Neural progenitor cell (in vitro differentiated cells): ENCODE data around the gene CANT1. TPM values are rescaled to one million over a fixed set of nuclear protein-coding genes. Genes with fewer than 3 reads are reported as not detected.

Experiments used
- DNase-seq: peaks from one replicate; pipeline ENCODE4 v3.0.0-alpha.2; 2016; ENCODE audit warnings: low spot score
- H2AFZ ChIP-seq: fragments of 200-600 bp; sonication (generic); replicated peaks from 2 replicates; pipeline ENCODE4 v1.6.1; 2016; ENCODE audit warnings: antibody characterized with exemption
- H3F3A ChIP-seq: fragments of 200-600 bp; sonication (generic); 2 replicates; pipeline ENCODE4 v1.6.1; 2016; ENCODE audit warnings: antibody characterized with exemption, low read depth
- H3K27ac ChIP-seq: fragments of 200-600 bp; sonication (generic); 2 replicates; pipeline ENCODE4 v1.5.1; 2016; ENCODE audit warnings: mild to moderate bottlenecking
- H3K27me3 ChIP-seq: fragments of 200-600 bp; sonication (generic); 2 replicates; pipeline ENCODE4 v1.6.1; 2016; ENCODE audit warnings: mild to moderate bottlenecking, moderate library complexity
- H3K36me3 ChIP-seq: fragments of 200-600 bp; sonication (generic); 2 replicates; pipeline ENCODE4 v1.5.1; 2016
- H3K4me1 ChIP-seq: fragments of 200-600 bp; sonication (generic); 2 replicates; pipeline ENCODE4 v1.6.1; 2016; ENCODE audit warnings: mixed run types
- H3K4me2 ChIP-seq: fragments of 200-600 bp; sonication (generic); 2 replicates; pipeline ENCODE4 v1.6.1; 2016
- H3K4me3 ChIP-seq: fragments of 200-600 bp; sonication (generic); 2 replicates; pipeline ENCODE4 v1.5.1; 2016
- H3K79me2 ChIP-seq: fragments of 200-600 bp; sonication (generic); 2 replicates; pipeline ENCODE4 v1.6.1; 2016; ENCODE audit warnings: low read depth
- H3K9ac ChIP-seq: fragments of 200-600 bp; sonication (generic); 2 replicates; pipeline ENCODE4 v1.6.1; 2016
- H3K9me3 ChIP-seq: fragments of 200-600 bp; sonication (generic); 2 replicates; pipeline ENCODE4 v1.5.1; 2016; ENCODE audit warnings: low read depth
- H4K20me1 ChIP-seq: fragments of 200-600 bp; sonication (generic); 2 replicates; pipeline ENCODE4 v1.6.1; 2016; ENCODE audit warnings: low read depth
- H3K27ac Mint-ChIP-seq: 3 replicates; pipeline ENCODE4 v1.8.0; 2021; ENCODE audit warnings: mixed read lengths
- H3K27me3 Mint-ChIP-seq: 2 replicates; pipeline ENCODE4 v1.8.0; 2022; ENCODE audit warnings: low read depth, mild to moderate bottlenecking, inconsistent platforms, moderate library complexity, mixed read lengths; ENCODE audit not compliant: insufficient read depth
- H3K36me3 Mint-ChIP-seq: 3 replicates; pipeline ENCODE4 v1.8.0; 2021; ENCODE audit warnings: mixed read lengths
- H3K4me1 Mint-ChIP-seq: 3 replicates; pipeline ENCODE4 v1.8.0; 2021; ENCODE audit warnings: mixed read lengths
- H3K4me3 Mint-ChIP-seq: 3 replicates; pipeline ENCODE4 v1.8.0; 2021; ENCODE audit warnings: mild to moderate bottlenecking, moderate library complexity, mixed read lengths
- H3K9me3 Mint-ChIP-seq: 3 replicates; pipeline ENCODE4 v1.8.0; 2020; ENCODE audit warnings: mixed read lengths
- EZH2 ChIP-seq: fragments of 200-600 bp; sonication (generic); IDR thresholded peaks from 2 replicates; pipeline ENCODE4 v1.6.1; 2017; ENCODE audit warnings: antibody characterized with exemption, mild to moderate bottlenecking, moderate library complexity
- EZH2phosphoT487 ChIP-seq: fragments of 200-600 bp; sonication (generic); IDR thresholded peaks from 2 replicates; pipeline ENCODE4 v1.6.1; 2017; ENCODE audit warnings: antibody characterized with exemption
- total RNA-seq: library from RNA; depleted of rRNA; stranded (reverse); fragments of >200 nt; gene quantifications from 2 replicates; pipeline ENCODE4 v1.2.3, GENCODE V29; 2015; ENCODE audit warnings: low replicate concordance
- TF ChIP-seq, protein P1 (sequence below): fragments of 200-600 bp; sonication (generic); IDR thresholded peaks from 2 replicates; pipeline ENCODE4 v1.5.1; 2017; ENCODE audit warnings: antibody characterized with exemption, mild to moderate bottlenecking

The CANT1 gene
- total RNA-seq, 1 donor from 2014 or later: 24.3 TPM

DNA sequence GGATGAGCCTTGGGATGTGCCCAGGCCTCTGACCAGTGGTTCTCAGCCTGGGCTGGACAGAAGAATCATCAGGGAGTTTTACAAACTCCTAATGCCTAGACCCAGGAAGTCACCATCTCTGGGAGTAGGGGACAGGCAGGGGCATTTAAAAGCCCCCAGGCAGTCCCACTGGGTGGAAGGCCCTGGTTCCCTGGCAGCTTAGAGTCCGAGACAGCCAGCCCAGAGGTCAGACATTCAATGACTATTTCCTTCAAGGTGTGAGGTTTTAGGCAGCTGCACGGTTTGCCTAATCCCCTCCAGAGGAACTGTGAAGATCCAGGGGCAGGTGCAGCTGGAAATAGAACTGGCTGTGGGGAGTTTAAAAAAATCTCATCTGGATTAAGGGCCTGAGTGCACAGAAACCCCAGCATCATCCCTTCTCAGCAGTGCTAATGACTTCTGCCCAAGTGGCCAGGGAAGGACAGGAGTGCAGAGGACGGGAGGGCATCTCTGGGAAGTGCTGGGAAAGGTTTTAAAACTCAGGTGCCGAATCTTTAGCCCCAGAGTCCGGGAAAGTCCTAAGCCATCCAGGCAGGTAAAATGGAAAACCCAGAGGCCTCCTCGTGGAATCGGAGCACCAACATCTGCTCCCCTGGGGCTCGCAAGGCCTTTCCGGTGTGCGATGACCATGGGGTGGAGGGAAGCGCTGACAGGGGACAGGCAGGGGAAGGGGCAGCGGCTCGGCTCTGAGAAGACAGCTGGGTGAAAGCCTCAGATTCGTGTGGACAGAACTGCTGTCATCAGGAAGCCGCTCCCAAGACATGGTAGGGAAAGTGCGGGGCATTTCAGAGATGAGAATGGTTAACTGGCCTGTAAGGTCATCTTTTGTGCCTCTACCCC is 28.3 kb downstream of the CANT1 start:
- TF ChIP-seq EZH2: no peak
- no peak for TF ChIP-seq EZH2phosphoT487
- TF ChIP-seq, protein P1, sequence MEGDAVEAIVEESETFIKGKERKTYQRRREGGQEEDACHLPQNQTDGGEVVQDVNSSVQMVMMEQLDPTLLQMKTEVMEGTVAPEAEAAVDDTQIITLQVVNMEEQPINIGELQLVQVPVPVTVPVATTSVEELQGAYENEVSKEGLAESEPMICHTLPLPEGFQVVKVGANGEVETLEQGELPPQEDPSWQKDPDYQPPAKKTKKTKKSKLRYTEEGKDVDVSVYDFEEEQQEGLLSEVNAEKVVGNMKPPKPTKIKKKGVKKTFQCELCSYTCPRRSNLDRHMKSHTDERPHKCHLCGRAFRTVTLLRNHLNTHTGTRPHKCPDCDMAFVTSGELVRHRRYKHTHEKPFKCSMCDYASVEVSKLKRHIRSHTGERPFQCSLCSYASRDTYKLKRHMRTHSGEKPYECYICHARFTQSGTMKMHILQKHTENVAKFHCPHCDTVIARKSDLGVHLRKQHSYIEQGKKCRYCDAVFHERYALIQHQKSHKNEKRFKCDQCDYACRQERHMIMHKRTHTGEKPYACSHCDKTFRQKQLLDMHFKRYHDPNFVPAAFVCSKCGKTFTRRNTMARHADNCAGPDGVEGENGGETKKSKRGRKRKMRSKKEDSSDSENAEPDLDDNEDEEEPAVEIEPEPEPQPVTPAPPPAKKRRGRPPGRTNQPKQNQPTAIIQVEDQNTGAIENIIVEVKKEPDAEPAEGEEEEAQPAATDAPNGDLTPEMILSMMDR: no peak
- H3K4me1 Mint-ChIP-seq: peaks cover 22% of the 10 kb centered on the region

DNA sequence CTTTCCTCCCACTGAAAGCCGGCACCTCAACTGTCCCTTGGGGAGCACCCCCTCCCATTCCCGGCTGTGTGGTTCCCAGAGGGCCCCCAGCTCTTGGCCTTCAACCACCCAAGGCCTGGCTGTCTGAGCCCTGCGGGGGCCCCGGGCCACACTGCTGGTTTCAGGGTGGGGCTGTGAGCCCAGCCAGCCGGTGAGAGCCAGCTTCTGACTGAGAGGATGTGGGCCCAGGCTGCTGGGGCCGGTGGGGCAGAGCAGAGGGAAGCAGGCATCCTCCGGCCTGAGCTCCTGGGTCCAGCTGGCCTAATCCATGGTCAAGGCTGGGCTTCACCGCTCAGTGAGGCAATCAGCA is 29.0 kb downstream of the CANT1 start:
- Mint-ChIP-seq H3K9me3 (no peaks in the 10 kb centered on the region), H3K4me3 (no peak overlapping the region), H3K27me3 (no peaks in the 10 kb centered on the region), H3K27ac (no peak overlapping the region), H3K4me1 (peaks cover 17% of the 10 kb centered on the region), H3K36me3 (no peaks in the 10 kb centered on the region)
- Histone ChIP-seq H3K9ac (no peak overlapping the region), H3F3A (peaks cover 23% of the 10 kb centered on the region), H3K27me3 (no peaks in the 10 kb centered on the region), H3K4me2 (no peak overlapping the region), H3K4me1 (peaks cover 24% of the 10 kb centered on the region), H3K27ac (peak overlapping the region; percentile 27), H3K4me3 (no peak overlapping the region), H2AFZ (no peak overlapping the region), H3K9me3 (no peaks in the 10 kb centered on the region), H3K79me2 (peaks cover 13% of the 10 kb centered on the region), H4K20me1 (no peaks in the 10 kb centered on the region), H3K36me3 (no peaks in the 10 kb centered on the region)
- DNase-seq: no peak
- TF ChIP-seq EZH2phosphoT487 (no peak), EZH2 (no peak)
- TF ChIP-seq, protein P1: no peak

More for the DNA sequence above, 28.3 kb downstream of the CANT1 start:
- H3K27me3 Mint-ChIP-seq: no peaks in the 10 kb centered on the region
- Histone ChIP-seq H3K4me3 (no peak overlapping the region), H3K79me2 (peaks cover 13% of the 10 kb centered on the region), H3K27ac (peak overlapping the region; percentile 27), H3K4me2 (no peak overlapping the region), H3K27me3 (peaks cover under 1% of the 10 kb centered on the region), H4K20me1 (no peaks in the 10 kb centered on the region), H3K36me3 (no peaks in the 10 kb centered on the region), H2AFZ (no peak overlapping the region), H3K4me1 (peaks cover 24% of the 10 kb centered on the region), H3F3A (peaks cover 23% of the 10 kb centered on the region), H3K9me3 (no peaks in the 10 kb centered on the region), H3K9ac (no peak overlapping the region)
- H3K9me3 Mint-ChIP-seq: no peaks in the 10 kb centered on the region
- DNase-seq: peak; percentile 42
- H3K36me3 Mint-ChIP-seq: no peaks in the 10 kb centered on the region
- peak overlapping the region; percentile 60 for H3K27ac Mint-ChIP-seq
- no peak overlapping the region for H3K4me3 Mint-ChIP-seq

DNA sequence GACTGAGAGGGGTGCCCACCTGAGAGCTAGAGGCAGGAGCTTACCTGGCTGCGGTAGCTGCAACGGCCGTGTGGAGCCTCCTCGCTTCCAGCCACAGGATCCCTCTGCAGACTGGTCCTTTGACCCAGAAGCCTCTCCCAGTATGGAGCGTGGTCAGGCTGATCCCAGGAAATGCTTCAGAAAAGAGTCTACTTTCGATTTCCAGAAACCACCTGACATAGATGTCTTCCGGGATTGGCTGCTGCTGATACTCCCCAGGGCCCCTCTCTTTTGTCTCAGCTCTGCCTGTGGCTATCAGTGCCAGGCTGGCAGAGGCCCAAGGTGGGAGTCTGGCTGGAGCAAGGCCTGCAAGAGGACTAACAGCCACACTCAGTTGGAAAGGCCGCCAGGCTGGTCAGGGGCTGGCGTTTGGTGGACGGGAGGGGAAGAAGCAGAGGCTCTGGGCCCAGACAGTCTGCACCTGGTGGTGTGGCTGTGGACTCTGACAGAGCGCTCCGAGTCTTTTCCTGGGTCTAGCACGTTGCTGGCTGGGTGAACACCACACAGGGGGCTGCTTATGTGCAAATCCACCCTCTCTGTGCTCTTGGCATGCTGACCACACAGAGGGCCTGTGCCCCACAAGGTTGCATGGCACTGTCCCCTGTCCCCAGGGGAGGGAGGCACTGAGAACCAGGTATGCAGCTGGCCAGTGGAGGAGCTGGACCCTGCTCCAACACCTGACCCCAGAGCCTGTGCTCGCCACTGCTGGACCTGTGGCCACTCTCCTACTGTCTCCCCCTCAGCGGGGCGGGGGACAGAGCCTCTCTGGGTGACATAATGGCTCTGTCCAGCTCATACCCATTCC is 29.6 kb downstream of the CANT1 start, which contains the start of gene LGALS3BP:
TSS of gene LGALS3BP (minus strand) at position 144 of the 844 bp plus-strand sequence. CDS start 2,732 bp downstream, outside the sequence.
- no peak for TF ChIP-seq EZH2
- TF ChIP-seq, protein P1: no peak
- TF ChIP-seq EZH2phosphoT487: no peak
- Histone ChIP-seq H3F3A (peaks cover 23% of the 10 kb centered on the region), H2AFZ (peak within 1 kb of the TSS; percentile 7), H3K27me3 (no peaks in the 10 kb centered on the region), H3K27ac (no peak within 1 kb of the TSS), H3K4me3 (peak within 1 kb of the TSS; percentile 10), H3K4me1 (peaks cover 24% of the 10 kb centered on the region), H3K79me2 (peaks cover 13% of the 10 kb centered on the region), H3K36me3 (no peaks in the 10 kb centered on the region), H3K9me3 (no peaks in the 10 kb centered on the region), H3K4me2 (peak within 1 kb of the TSS; percentile 64), H3K9ac (no peak within 1 kb of the TSS), H4K20me1 (no peaks in the 10 kb centered on the region)
- Mint-ChIP-seq H3K9me3 (no peaks in the 10 kb centered on the region), H3K4me1 (peaks cover 21% of the 10 kb centered on the region), H3K27ac (peak within 1 kb of the TSS; percentile 46), H3K4me3 (no peak within 1 kb of the TSS), H3K36me3 (no peaks in the 10 kb centered on the region), H3K27me3 (no peaks in the 10 kb centered on the region)
- peak; percentile 66 for DNase-seq
